Adrenal gland (tissue), 12 donors: Measurements from ENCODE around the gene NEGR1. TPM values are rescaled to one million over a fixed set of nuclear protein-coding genes. Genes with fewer than 3 reads are reported as not detected.

Source experiments
- DNase-seq, 7 donors: peaks; one replicate each; pipeline ENCODE4 v3.0.0-alpha.2; 2019 to 2020
- H3K27ac ChIP-seq, 5 donors: fragments of 200-600 bp; sonication (generic) in 4 of 5; 1 replicate in 3 of 5; 2 replicates in 2 of 5; pipeline versions ENCODE4 v1.5.1 to v1.8.0; 2016 to 2020; ENCODE audit warnings: mild to moderate bottlenecking in 1 of 5
- H3K27me3 ChIP-seq: fragments of 200-600 bp; 2 replicates; pipeline ENCODE4 v1.8.0; 2021
- H3K36me3 ChIP-seq, 2 donors: fragments of 200-600 bp; replicated peaks in 1 of 2; 1 replicate in 1 of 2; 2 replicates in 1 of 2; pipeline versions ENCODE4 v1.5.1 to v1.8.0; 2018 to 2022
- H3K4me1 ChIP-seq, 2 donors: fragments of 200-600 bp; replicated peaks in 1 of 2; 1 replicate in 1 of 2; 2 replicates in 1 of 2; pipeline versions ENCODE4 v1.5.1 to v1.8.0; 2018 to 2021
- H3K4me3 ChIP-seq, 4 donors: fragments of 200-600 bp; sonication (generic) in 3 of 4; one replicate each; pipeline ENCODE4 v1.5.1; 2016 to 2018
- H3K9me3 ChIP-seq, 3 donors: fragments of 200-600 bp; sonication (generic) in 1 of 3; replicated peaks in 1 of 3; 1 replicate in 2 of 3; 2 replicates in 1 of 3; pipeline versions ENCODE4 v1.5.1 to v1.8.0; 2016 to 2021
- POLR2A ChIP-seq, 2 donors: fragments of 450-650 bp; IDR thresholded peaks; one replicate each; pipeline ENCODE4 v1.6.1; 2017; ENCODE audit warnings: antibody characterized with exemption in 2 of 2, mild to moderate bottlenecking in 2 of 2, moderate library complexity in 1 of 2
- WGBS, 4 donors: extraction: QIAGEN DNeasy Blood & Tissue Kit in 2 of 4; methylation state at CpG; one replicate each; pipeline versions ENCODE4 v1.1.5 to v1.1.7; 2013 to 2017; 5-methylcytosine and 5-hydroxymethylcytosine counted together
- intact Hi-C, 2 donors: fragments of 100-400 bp; cut with DNase I; formaldehyde crosslinking; loops; one replicate each; pipeline versions ENCODE4 v1.14.1 to v1.15.0; 2022 to 2023
- polyA plus RNA-seq, 3 donors: library from polyadenylated mRNA; stranded (reverse); fragments of 200-250 nt in 2 of 3; fragments of 350-450 nt in 1 of 3; fragmentation: Illumina TruSeq in 1 of 3; extraction: RNeasy Lipid Tissue Mini Kit (QIAGEN cat#74804) in 1 of 3; gene quantifications; one replicate each; pipeline ENCODE4 v1.2.3, GENCODE V29; 2013 to 2014
- total RNA-seq, 9 donors: library from RNA; depleted of rRNA in 4 of 9; stranded (reverse); fragments of >200 nt in 4 of 9; fragments of 120-200 nt in 1 of 9; fragmentation: NEBNext Ultra II Directional in 1 of 9; extraction: Animal tissue kit (Norgen Biotek cat#: 25700) in 1 of 9; gene quantifications; one replicate each; pipeline versions ENCODE4 v1.1.0 to v1.2.4, GENCODE V29; 2013 to 2023
- TF ChIP-seq, protein P1 (sequence below), 6 experiments: fragments of 450-650 bp in 4 of 6; fragments of 200-600 bp in 2 of 6; sonication (generic) in 1 of 6; IDR thresholded peaks; 1 replicate in 5 of 6; 2 replicates in 1 of 6; pipeline versions ENCODE4 v1.5.1 to v1.8.0; 2016 to 2021; ENCODE audit warnings: antibody characterized with exemption in 6 of 6, mild to moderate bottlenecking in 2 of 6, moderate library complexity in 1 of 6
- donor health status: healthy with polysubstance abuse.
- donor health status: Bipolar disorder and iron deficiency.
- donor health status: DM: yes; HTN: yes; CAD: no.
- donor health status: DM: no; HTN: no; CAD: no.
- donor health status: DM: no; HTN: no; CAD: no.
- donor health status: DM: yes; HTN: yes; CAD: no.

Gene NEGR1
- total and polyA plus RNA-seq, 12 donors = 1.1 to 7.4 (median 4.0) TPM

DNA sequence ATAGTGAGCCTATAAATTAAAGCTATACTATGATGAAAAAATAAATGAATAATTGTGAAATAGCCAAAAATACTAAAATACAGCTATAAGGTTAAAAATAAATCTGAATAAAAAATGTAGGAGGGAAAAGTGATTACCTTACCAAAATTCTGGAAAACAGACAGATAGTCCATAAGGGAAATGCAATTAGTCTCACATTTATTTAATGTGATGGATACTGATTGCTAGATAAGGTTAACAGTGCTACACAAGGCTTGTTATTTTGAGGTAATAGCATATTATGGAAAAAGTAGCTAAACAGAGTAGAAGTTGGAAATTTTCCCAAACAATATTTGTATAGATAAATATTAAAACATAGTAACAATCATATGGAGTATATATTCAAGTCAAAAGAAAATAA is 413.0 kb downstream of the NEGR1 start:
- H3K27ac ChIP-seq = no peak overlapping the region

DNA sequence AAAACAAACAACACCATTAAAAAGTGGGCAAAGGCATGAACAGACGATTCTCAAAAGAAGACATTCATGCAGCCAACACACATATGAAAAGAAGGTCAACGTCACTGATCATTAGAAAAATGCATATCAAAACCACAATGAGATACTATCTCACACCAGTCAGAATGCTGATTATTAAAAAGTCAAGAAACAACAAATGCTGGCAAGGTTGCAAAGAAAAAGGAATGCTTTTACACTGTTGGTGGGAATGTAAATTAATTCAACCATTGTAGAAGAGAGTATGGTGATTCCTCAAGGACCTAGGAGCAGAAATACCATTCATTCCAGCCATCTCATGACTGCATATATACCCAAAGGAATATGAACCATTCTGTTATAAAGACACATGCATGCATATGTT is 419.6 kb downstream of the NEGR1 start:
- H3K36me3 ChIP-seq = no peaks in the 10 kb centered on the region
- no peaks in the 10 kb centered on the region for H3K9me3 ChIP-seq
- no peak overlapping the region for H3K27ac ChIP-seq
- intact Hi-C loops = no loop called here
- no peak for DNase-seq
- H3K4me3 ChIP-seq = no peak overlapping the region
- H3K27me3 ChIP-seq = no peaks in the 10 kb centered on the region
- TF ChIP-seq, protein P1, sequence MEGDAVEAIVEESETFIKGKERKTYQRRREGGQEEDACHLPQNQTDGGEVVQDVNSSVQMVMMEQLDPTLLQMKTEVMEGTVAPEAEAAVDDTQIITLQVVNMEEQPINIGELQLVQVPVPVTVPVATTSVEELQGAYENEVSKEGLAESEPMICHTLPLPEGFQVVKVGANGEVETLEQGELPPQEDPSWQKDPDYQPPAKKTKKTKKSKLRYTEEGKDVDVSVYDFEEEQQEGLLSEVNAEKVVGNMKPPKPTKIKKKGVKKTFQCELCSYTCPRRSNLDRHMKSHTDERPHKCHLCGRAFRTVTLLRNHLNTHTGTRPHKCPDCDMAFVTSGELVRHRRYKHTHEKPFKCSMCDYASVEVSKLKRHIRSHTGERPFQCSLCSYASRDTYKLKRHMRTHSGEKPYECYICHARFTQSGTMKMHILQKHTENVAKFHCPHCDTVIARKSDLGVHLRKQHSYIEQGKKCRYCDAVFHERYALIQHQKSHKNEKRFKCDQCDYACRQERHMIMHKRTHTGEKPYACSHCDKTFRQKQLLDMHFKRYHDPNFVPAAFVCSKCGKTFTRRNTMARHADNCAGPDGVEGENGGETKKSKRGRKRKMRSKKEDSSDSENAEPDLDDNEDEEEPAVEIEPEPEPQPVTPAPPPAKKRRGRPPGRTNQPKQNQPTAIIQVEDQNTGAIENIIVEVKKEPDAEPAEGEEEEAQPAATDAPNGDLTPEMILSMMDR (IDR thresholded peaks at IDR 0.05) = no peak
- no peak for TF ChIP-seq POLR2A (IDR thresholded peaks at IDR 0.05)
- WGBS, 4 donors = 57 to 67% (median 58%) methylated on average over 2 of the region's 2 CpGs
- H3K4me1 ChIP-seq = no peaks in the 10 kb centered on the region

More for the DNA sequence above, 413.0 kb downstream of the NEGR1 start:
- no peak for DNase-seq
- Histone ChIP-seq H3K4me3 (no peak overlapping the region), H3K27me3 (no peaks in the 10 kb centered on the region), H3K9me3 (no peaks in the 10 kb centered on the region), H3K4me1 (no peaks in the 10 kb centered on the region), H3K36me3 (no peaks in the 10 kb centered on the region)
- intact Hi-C loops = no loop called here
- TF ChIP-seq POLR2A (IDR thresholded peaks at IDR 0.05) = no peak
- TF ChIP-seq, protein P1 (IDR thresholded peaks at IDR 0.05) = no peak

DNA sequence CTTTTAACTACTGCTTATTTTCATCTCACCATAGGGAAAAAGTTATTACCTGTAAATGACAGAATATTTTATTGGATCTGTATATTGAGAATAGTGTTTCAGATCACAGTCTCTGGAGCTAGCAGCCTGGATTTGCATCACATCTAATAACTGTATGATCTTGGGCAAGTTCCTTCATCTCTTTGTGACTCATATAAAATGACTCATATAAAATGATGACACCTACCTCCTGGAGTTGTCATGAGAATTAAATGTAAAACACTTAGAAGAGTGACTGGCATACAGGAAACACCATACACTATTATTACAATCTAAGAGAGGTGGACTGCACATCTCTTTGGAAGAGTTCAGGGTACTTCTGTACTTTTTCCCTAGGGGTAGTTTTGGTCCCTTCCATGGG is 421.3 kb downstream of the NEGR1 start:
- no peak overlapping the region for H3K27ac ChIP-seq
- H3K36me3 ChIP-seq = no peaks in the 10 kb centered on the region
- no peaks in the 10 kb centered on the region for H3K4me1 ChIP-seq
- DNase-seq = no peak
- H3K27me3 ChIP-seq = no peaks in the 10 kb centered on the region
- TF ChIP-seq POLR2A (IDR thresholded peaks at IDR 0.05) = no peak
- TF ChIP-seq, protein P1 (IDR thresholded peaks at IDR 0.05) = no peak
- intact Hi-C loops = no loop called here
- no peak overlapping the region for H3K4me3 ChIP-seq
- H3K9me3 ChIP-seq = no peaks in the 10 kb centered on the region

DNA sequence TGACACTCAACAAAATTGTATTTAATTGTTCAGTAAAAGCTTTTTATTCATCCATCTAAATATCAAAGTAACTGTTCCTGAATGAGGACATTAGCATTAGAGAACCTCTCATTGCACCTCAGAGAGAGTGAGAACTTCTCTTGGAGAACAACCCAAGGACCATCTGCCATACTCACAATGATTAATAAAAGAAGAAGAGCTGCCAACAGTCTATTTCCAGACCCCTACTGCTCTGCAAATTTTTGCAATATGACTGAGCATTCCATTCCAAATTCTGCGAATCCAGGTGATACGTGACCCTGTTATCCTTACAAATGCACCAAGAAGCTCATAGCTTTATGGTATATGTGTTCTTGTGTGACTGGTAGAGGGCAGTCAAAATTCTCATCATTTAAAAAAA is 422.5 kb downstream of the NEGR1 start:
- intact Hi-C loops = no loop called here
- 71 to 91% (median 84%) methylated on average over 2 of the region's 2 CpGs for WGBS, 4 donors
- no peaks in the 10 kb centered on the region for H3K36me3 ChIP-seq
- TF ChIP-seq, protein P1 (IDR thresholded peaks at IDR 0.05) = no peak
- no peak for TF ChIP-seq POLR2A (IDR thresholded peaks at IDR 0.05)
- DNase-seq = no peak
- H3K9me3 ChIP-seq = no peaks in the 10 kb centered on the region
- H3K4me1 ChIP-seq = no peaks in the 10 kb centered on the region
- no peaks in the 10 kb centered on the region for H3K27me3 ChIP-seq
- H3K4me3 ChIP-seq = no peak overlapping the region
- H3K27ac ChIP-seq = no peak overlapping the region
